ENCODE results near the gene FXYD1.

The FXYD1 gene

GRCh38 chr19:35165200-35166058 is 26.8 kb downstream of the FXYD1 start:
- DNase-seq, result no peak

- DNase-seq, result no peak
Observed at GRCh38 chr19:35166100-35167063, 27.8 kb downstream of the FXYD1 start.

GRCh38 chr19:35167251-35168119 is 28.9 kb downstream of the FXYD1 start:
- DNase-seq, result no peak

DNA sequence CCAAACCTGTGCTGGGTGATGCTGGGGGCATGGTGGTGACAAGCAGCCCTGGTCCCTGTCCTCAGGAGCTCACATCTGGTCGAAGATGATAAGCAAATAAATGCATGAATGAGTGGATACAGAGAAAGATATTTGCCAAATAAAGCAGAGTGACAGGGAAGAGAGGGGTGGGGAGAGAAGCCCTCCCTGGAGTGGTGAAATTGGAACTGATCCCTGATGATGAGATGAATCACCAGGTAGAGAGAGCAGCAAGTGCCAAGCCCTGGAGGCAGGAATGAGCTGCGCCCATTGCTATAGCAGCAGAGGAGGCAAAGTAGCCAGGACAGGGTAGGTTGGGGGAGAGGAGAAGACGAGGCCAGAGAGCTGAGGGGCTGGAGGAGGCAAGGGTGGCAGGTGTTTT is 29.6 kb downstream of the FXYD1 start:
- DNase-seq, result no peak

GRCh38 chr19:35169221-35169995 is 30.8 kb downstream of the FXYD1 start:
- DNase-seq, result no peak

GRCh38 chr19:35170359-35171061 is 31.9 kb downstream of the FXYD1 start:
- no peak for DNase-seq

GRCh38 chr19:35171730-35172129 is 33.1 kb downstream of the FXYD1 start:
- no peak for DNase-seq

- no peak for DNase-seq
Observed at GRCh38 chr19:35174226-35174625, 35.6 kb downstream of the FXYD1 start.

GRCh38 chr19:35176181-35176570 is 37.6 kb downstream of the FXYD1 start:
- DNase-seq, result no peak

DNA sequence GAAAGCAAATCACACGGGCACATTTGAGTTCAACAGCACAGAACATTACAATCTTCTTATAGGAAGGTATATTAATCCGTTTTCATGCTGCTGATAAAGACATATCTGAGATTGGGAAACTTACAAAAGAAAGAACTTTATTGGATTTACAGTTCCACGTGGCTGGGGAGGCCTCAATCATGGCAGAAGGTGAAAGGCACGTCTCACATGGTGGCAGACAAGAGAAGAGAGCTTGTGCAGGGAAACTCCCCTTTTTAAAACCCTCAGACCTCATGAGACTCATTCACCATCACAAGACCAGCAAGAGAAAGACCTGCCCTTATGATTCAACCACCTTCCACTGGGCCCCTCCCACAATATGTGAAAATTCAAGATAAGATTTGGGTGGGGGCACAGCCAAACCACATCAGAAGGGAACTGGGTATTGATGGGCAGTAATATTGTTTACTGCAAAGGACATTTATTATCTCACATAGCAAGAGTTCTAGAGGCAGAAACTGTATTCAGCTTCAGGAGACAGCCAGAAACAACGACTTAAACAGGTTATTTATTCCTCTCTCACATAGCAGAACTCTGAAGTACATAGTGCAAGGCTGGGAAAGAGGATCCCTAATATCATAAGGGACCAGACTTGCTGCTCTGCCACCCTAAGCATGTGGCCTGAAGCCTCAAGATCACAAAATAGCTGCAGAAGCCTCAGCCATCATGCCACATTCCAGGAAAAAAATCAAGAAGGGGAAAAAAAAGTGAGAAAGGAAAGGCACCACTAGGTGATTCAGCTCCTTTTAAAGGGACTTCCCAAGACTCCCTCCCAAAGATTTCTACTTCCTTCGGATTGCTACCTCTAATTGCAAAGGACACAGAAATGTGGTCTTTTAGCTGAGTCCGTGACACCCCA is 39.0 kb downstream of the FXYD1 start:
- no peak for DNase-seq

- no peak for DNase-seq
Observed at GRCh38 chr19:35178701-35179100, 40.1 kb downstream of the FXYD1 start.

GRCh38 chr19:35179830-35180229 is 41.2 kb downstream of the FXYD1 start:
- no peak for DNase-seq

DNA sequence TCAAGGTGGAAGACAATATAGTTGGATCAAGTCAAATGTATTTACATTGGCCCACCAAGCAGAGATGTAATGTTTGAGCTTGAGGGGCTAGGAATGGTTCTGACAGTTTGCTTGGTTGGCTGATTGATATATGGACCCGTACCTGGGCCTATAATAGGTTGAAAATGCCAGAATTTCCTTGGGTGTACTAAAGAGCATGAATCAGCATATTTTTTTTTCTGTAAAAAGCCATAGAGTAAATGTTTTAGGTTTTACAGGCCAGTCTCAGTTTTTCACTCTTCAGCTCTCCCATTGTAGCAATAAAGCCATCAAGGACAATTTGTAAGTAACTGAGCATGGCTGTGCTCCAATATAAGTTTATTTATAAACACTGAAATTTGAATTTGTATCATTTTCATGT is 42.8 kb downstream of the FXYD1 start:
- DNase-seq, result no peak

DNA sequence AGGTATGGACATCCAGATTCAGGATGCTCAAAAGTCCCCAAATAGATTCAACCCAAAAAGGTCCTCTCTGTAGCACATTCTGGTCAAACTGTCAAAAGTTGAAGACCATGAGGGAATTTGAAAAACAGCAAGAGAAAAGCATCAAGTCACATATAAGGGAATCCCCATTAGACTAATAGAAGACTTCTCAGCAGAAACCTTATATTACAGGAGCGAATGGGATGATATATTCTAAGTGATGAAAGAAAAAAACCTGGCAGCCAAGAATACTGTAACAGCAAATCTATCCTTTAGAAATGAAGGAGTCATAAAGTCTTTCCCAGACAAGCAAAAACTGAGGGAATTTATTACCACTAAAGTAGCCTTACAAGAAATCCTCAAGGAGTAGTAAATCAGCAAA is 45.6 kb downstream of the FXYD1 start:
- DNase-seq, result no peak

DNA sequence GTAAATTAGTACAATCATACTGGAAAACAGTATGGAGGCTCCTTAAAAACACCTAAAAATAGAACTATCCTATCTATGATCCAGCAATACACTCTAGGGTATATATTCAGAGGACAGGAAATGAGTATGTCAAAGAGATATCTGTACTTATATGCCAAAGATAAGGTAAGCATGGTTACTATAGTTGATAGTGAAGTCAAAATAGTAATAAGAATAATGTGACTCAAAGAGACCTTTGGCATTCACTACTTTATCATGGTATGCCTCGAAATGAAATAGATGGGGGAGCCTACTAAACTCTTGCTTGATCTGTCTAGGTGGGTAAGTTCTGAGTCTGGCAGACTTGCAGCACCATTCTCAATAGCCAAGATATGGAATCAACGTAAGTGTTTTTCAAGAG is 46.3 kb downstream of the FXYD1 start:
- no peak for DNase-seq

All from activated CD4-positive, alpha-beta T cell treated with anti-CD3 and anti-CD28 coated beads, Interleukin-10, Interleukin-2, amounts not matched to agents 100 ng/mL and 50 ng/mL, durations not matched to agents 16 hours and 8 hours (primary cell).